Fibroblast of mammary gland (primary cell): ENCODE results near the gene AOPEP.

Experiments used
- DNase-seq: peaks from one replicate; pipeline ENCODE4 v3.0.0-alpha.2; 2010; ENCODE audit warnings: low read depth
- H3K4me3 ChIP-seq: 2 replicates; pipeline ENCODE4 v1.5.1; 2011; ENCODE audit warnings: low read depth, mild to moderate bottlenecking, low read length, moderate library complexity; ENCODE audit not compliant: control insufficient read depth
- CTCF ChIP-seq: conservative IDR thresholded peaks from 2 replicates; pipeline ENCODE4 v1.5.1; 2011; ENCODE audit warnings: low read depth, low read length, inconsistent platforms; ENCODE audit not compliant: control insufficient read depth, insufficient read depth

AOPEP gene

GRCh38 chr9:94925751-94926430 lies 199.4 kb downstream of the AOPEP start:
- H3K4me3 ChIP-seq = no peak overlapping the region
- no peak for DNase-seq
- TF ChIP-seq CTCF = no peak

- TF ChIP-seq CTCF = no peak
- no peak overlapping the region for H3K4me3 ChIP-seq
- DNase-seq = no peak
Measured at GRCh38 chr9:94926431-94926800, 199.9 kb downstream of the AOPEP start.

- no peak for TF ChIP-seq CTCF
- no peak for DNase-seq
- no peak overlapping the region for H3K4me3 ChIP-seq
Measured at GRCh38 chr9:94927048-94927761, 200.7 kb downstream of the AOPEP start.

GRCh38 chr9:94927762-94928670 lies 201.5 kb downstream of the AOPEP start:
- peak; percentile 76 for DNase-seq
- no peak for TF ChIP-seq CTCF
- H3K4me3 ChIP-seq = no peak overlapping the region

GRCh38 chr9:94928691-94929368 lies 202.3 kb downstream of the AOPEP start:
- no peak overlapping the region for H3K4me3 ChIP-seq
- TF ChIP-seq CTCF = no peak

GRCh38 chr9:94929369-94929756 lies 202.9 kb downstream of the AOPEP start:
- no peak for TF ChIP-seq CTCF
- no peak for DNase-seq
- H3K4me3 ChIP-seq = no peak overlapping the region

More at GRCh38 chr9:94928691-94929368, 202.3 kb downstream of the AOPEP start:
- no peak for DNase-seq
